ENCODE data around the gene ADGRD2. TPM values are rescaled to one million over a fixed set of nuclear protein-coding genes. Genes with fewer than 3 reads are reported as not detected.

Gene ADGRD2
- polyA plus RNA-seq, 2 of the 4 experiments (the other 2 are of a cell fraction), result not detected

GRCh38 chr9:124441291-124441690 lies 9.0 kb upstream of the ADGRD2 start:
- no peak overlapping the region for H3K4me2 ChIP-seq
- no peaks in the 10 kb centered on the region; the same call in 2 of the 3 replicates for H3K9me3 ChIP-seq
- no peak for ATAC-seq
- ChIA-PET CTCF (interaction anchor here (0.5 to 2.1 kb wide), 4 partner anchors 20 to 172 kb away, joined by 3 to 9 read pairs (median 4); no protein-coding TSS in a partner anchor), POLR2A (no interaction called here)
- no peak for FAIRE-seq
- H3K4me3 ChIP-seq, result no peak overlapping the region
- no peaks in the 10 kb centered on the region for H3K4me1 ChIP-seq
- WGBS (ENCODE audit: missing lambda C conversion rate), result 80% methylated on average over 16 of the region's 16 CpGs
- H3K27ac ChIP-seq, result no peak overlapping the region
- DNase-seq (ENCODE audit: low read depth in 1 of 2, low spot score in 1 of 2), result no peak
- no peak for TF ChIP-seq JUNB (IDR thresholded peaks at IDR 0.05)
- no peak for TF ChIP-seq ZFP36 (IDR thresholded peaks at IDR 0.05; ENCODE audit: borderline replicate concordance, partially characterized antibody)
- TF ChIP-seq NR3C1 (IDR thresholded peaks at IDR 0.05), result no peak
- TF ChIP-seq E2F6 (IDR thresholded peaks at IDR 0.05; ENCODE audit: borderline replicate concordance, low read depth), result no peak
- TF ChIP-seq NPAS2 (CRISPR knock-in tag; IDR thresholded peaks at IDR 0.05; ENCODE audit: borderline replicate concordance), result no peak
- TF ChIP-seq ELK1 (IDR thresholded peaks at IDR 0.05; ENCODE audit: low read depth, low read length), result no peak
- TF ChIP-seq RFX5 (IDR thresholded peaks at IDR 0.05), result no peak
- no peak for TF ChIP-seq CBX2 (IDR thresholded peaks at IDR 0.05; ENCODE audit: borderline replicate concordance, low read depth)
- no peak for TF ChIP-seq FOSB (CRISPR knock-in tag; IDR thresholded peaks at IDR 0.05)
- no peak for TF ChIP-seq NFE2L2 (conservative IDR thresholded peaks at IDR 0.05; ENCODE audit: low read length)
- no peak for TF ChIP-seq USF2 (IDR thresholded peaks at IDR 0.05)

GRCh38 chr9:124442379-124442778 lies 7.9 kb upstream of the ADGRD2 start:
- no peak for ATAC-seq
- POLR2A ChIA-PET, result no interaction called here
- no peak overlapping the region for H3K4me3 ChIP-seq
- H3K4me2 ChIP-seq, result no peak overlapping the region
- H3K27ac ChIP-seq, result no peak overlapping the region
- DNase-seq (ENCODE audit: low read depth in 1 of 2, low spot score in 1 of 2), result no peak
- no peak for TF ChIP-seq JUN (IDR thresholded peaks at IDR 0.05)
- no peak for TF ChIP-seq MAZ (IDR thresholded peaks at IDR 0.05; ENCODE audit: borderline replicate concordance, low read depth, low read length)
- no peak for TF ChIP-seq NR3C1 (IDR thresholded peaks at IDR 0.05)
- no peak for TF ChIP-seq RNF2 (IDR thresholded peaks at IDR 0.05; ENCODE audit: borderline replicate concordance, low read depth)
- no peak for TF ChIP-seq ESRRA (IDR thresholded peaks at IDR 0.05; ENCODE audit: borderline replicate concordance, low read length)
- no peak for TF ChIP-seq NPAS2 (CRISPR knock-in tag; IDR thresholded peaks at IDR 0.05; ENCODE audit: borderline replicate concordance)
- no peak for TF ChIP-seq CTCF (IDR thresholded peaks at IDR 0.05)
- TF ChIP-seq REST (IDR thresholded peaks at IDR 0.05), result no peak
- TF ChIP-seq EP300 (IDR thresholded peaks at IDR 0.05), result no peak
- CTCF ChIA-PET, result interaction anchor here (0.8 to 2.1 kb wide), 3 partner anchors 21 to 94 kb away, joined by 3 to 9 read pairs (median 5); no protein-coding TSS in a partner anchor
- no peaks in the 10 kb centered on the region for H3K4me1 ChIP-seq
- FAIRE-seq, result no peak
- H3K9me3 ChIP-seq, result no peaks in the 10 kb centered on the region; the same call in 2 of the 3 replicates
